GM23338 (cell line): Measurements from ENCODE around the gene ZSCAN21. TPM values are rescaled to one million over a fixed set of nuclear protein-coding genes. Genes with fewer than 3 reads are reported as not detected.
"Not testable (repeated sequence)": the region's sequence is repeated elsewhere in the genome, so short reads cannot be mapped to it uniquely, and the experiment has no call there.

Source experiments
- ATAC-seq: fragments of 200-7000 bp; cut with Tn5 transposase; 3 replicates; pipeline ENCODE4 v1.9.1; 2020
- DNase-seq: peaks from one replicate; pipeline ENCODE4 v3.0.0-alpha.2; 2015; ENCODE audit warnings: low spot score
- H2AFZ ChIP-seq: fragments of 200-600 bp; sonication (generic); 2 replicates; pipeline ENCODE4 v1.8.0; 2016; ENCODE audit warnings: antibody characterized with exemption, mild to moderate bottlenecking, moderate library complexity
- H3F3A ChIP-seq: fragments of 200-600 bp; sonication (generic); replicated peaks from 2 replicates; pipeline ENCODE4 v1.8.0; 2017; ENCODE audit warnings: antibody characterized with exemption, mixed run types, low read depth
- H3K27ac ChIP-seq: fragments of 200-600 bp; sonication (generic); 2 replicates; pipeline ENCODE4 v1.6.1; 2016; ENCODE audit warnings: low read depth
- H3K27me3 ChIP-seq: fragments of 200-600 bp; sonication (generic); 2 replicates; pipeline ENCODE4 v1.8.0; 2016; ENCODE audit warnings: mild to moderate bottlenecking, mixed run types, moderate library complexity; ENCODE audit not compliant: insufficient read depth
- H3K36me3 ChIP-seq: fragments of 200-600 bp; sonication (generic); 2 replicates; pipeline ENCODE4 v1.8.0; 2016; ENCODE audit warnings: mild to moderate bottlenecking; ENCODE audit not compliant: insufficient read depth
- H3K4me1 ChIP-seq: fragments of 200-600 bp; sonication (generic); 2 replicates; pipeline ENCODE4 v1.8.0; 2016; ENCODE audit warnings: mild to moderate bottlenecking, moderate library complexity; ENCODE audit not compliant: insufficient read depth
- H3K4me2 ChIP-seq: fragments of 200-600 bp; sonication (generic); 2 replicates; pipeline ENCODE4 v1.7.1; 2017; ENCODE audit warnings: mixed run types
- H3K4me3 ChIP-seq: fragments of 200-600 bp; sonication (generic); 2 replicates; pipeline ENCODE4 v1.6.1; 2016; ENCODE audit warnings: mixed run types
- H3K79me2 ChIP-seq: fragments of 200-600 bp; sonication (generic); replicated peaks from 2 replicates; pipeline ENCODE4 v1.8.0; 2017; ENCODE audit warnings: mild to moderate bottlenecking; ENCODE audit not compliant: insufficient read depth
- H3K9me2 ChIP-seq: fragments of 200-600 bp; sonication (generic); 2 replicates; pipeline ENCODE4 v1.8.0; 2017; ENCODE audit not compliant: insufficient read depth
- H4K20me1 ChIP-seq: fragments of 200-600 bp; sonication (generic); replicated peaks from 2 replicates; pipeline ENCODE4 v1.8.0; 2017; ENCODE audit warnings: mild to moderate bottlenecking; ENCODE audit not compliant: insufficient read depth
- H3K27ac Mint-ChIP-seq: 2 replicates; pipeline ENCODE4 v1.8.0; 2020; ENCODE audit warnings: inconsistent platforms, mild to moderate bottlenecking, moderate library complexity, mixed read lengths
- H3K27me3 Mint-ChIP-seq: 3 replicates; pipeline ENCODE4 v1.8.0; 2022; ENCODE audit warnings: low read depth, mild to moderate bottlenecking, moderate library complexity, mixed read lengths, inconsistent platforms; ENCODE audit not compliant: insufficient read depth, poor library complexity
- H3K36me3 Mint-ChIP-seq: 3 replicates; pipeline ENCODE4 v1.8.0; 2021; ENCODE audit warnings: low read depth, mild to moderate bottlenecking, inconsistent platforms, moderate library complexity, mixed read lengths
- H3K4me1 Mint-ChIP-seq: 3 replicates; pipeline ENCODE4 v1.8.0; 2020; ENCODE audit warnings: mild to moderate bottlenecking, inconsistent platforms, mixed read lengths
- H3K4me3 Mint-ChIP-seq: 3 replicates; pipeline ENCODE4 v1.8.0; 2021; ENCODE audit warnings: moderate library complexity, mild to moderate bottlenecking, inconsistent platforms, mixed read lengths
- H3K9me3 Mint-ChIP-seq: 3 replicates; pipeline ENCODE4 v1.8.0; 2020; ENCODE audit warnings: moderate library complexity, mild to moderate bottlenecking, inconsistent platforms, mixed read lengths
- CREB1 ChIP-seq: fragments of 250-450 bp; sonication (Bioruptor Pico); IDR thresholded peaks from 2 replicates; pipeline ENCODE4 v1.5.0; 2020; ENCODE audit warnings: low read depth, mild to moderate bottlenecking, moderate library complexity
- EZH2 ChIP-seq: fragments of 200-600 bp; sonication (generic); IDR thresholded peaks from one replicate; pipeline ENCODE4 v1.8.0; 2017; ENCODE audit warnings: antibody characterized with exemption, mild to moderate bottlenecking, low read depth; ENCODE audit not compliant: unreplicated experiment
- EZH2phosphoT487 ChIP-seq: fragments of 200-600 bp; sonication (generic); IDR thresholded peaks from one replicate; pipeline ENCODE4 v1.8.1; 2018; ENCODE audit warnings: antibody characterized with exemption; ENCODE audit not compliant: unreplicated experiment
- JUNB ChIP-seq: IDR thresholded peaks from one replicate; pipeline ENCODE4 v1.6.1; 2016; ENCODE audit warnings: antibody characterized with exemption; ENCODE audit not compliant: unreplicated experiment
- POLR2AphosphoS5 ChIP-seq: IDR thresholded peaks from 2 replicates; pipeline ENCODE4 v1.6.1; 2016; ENCODE audit warnings: antibody characterized with exemption, low read depth
- REST ChIP-seq: IDR thresholded peaks from one replicate; pipeline ENCODE4 v1.6.1; 2018; ENCODE audit warnings: antibody characterized with exemption; ENCODE audit not compliant: unreplicated experiment
- ZNF462 ChIP-seq: fragments of 250-450 bp; sonication (Bioruptor Pico); IDR thresholded peaks from 2 replicates; pipeline ENCODE4 v1.5.0; 2020; ENCODE audit warnings: mild to moderate bottlenecking, moderate library complexity
- polyA plus RNA-seq: library from polyadenylated mRNA; unstranded; fragments of >200 nt; fragmentation: Nextera tagmentation; extraction: Ambion mirVana; gene quantifications from 2 replicates; pipeline ENCODE4 v1.2.1, GENCODE V29; 2016
- total RNA-seq: library from RNA; depleted of rRNA; stranded (reverse); fragments of >200 nt; shearing (Covaris generic); gene quantifications from 2 replicates; pipeline ENCODE4 v1.2.3, GENCODE V29; 2014
- TF ChIP-seq, protein P1 (sequence below), 2 experiments: fragments of 200-600 bp in 1 of 2; sonication (generic) in 1 of 2; conservative IDR thresholded peaks; 2 replicates each; pipeline versions ENCODE4 v1.5.1 to v1.6.1; 2016 to 2017; ENCODE audit warnings: antibody characterized with exemption in 2 of 2, low read depth in 2 of 2, mild to moderate bottlenecking in 2 of 2, moderate library complexity in 1 of 2

The ZSCAN21 gene
- total and polyA plus RNA-seq, 2 experiments from 2014 or later, result 15.7 to 21.8 TPM

DNA sequence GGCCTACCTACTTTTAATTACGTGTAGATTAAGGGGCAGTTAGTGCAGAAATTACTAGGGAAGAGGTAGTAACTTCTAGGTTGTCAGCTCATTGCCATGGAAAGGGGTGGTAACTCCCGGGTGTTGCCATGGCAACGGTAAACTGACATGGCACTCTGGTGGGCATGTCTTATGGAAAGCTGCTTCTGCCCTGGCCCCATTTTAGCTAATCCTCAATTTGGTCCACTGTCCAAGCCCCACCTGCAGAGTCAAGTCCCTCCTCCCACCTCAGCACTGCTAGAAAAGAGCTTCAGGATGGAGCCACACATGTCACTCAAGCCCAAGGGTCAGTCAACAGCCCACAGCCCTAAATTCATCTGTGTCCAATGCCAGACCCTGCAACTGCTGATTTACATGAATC, 41.7 kb upstream of the ZSCAN21 start (continued):
- TF ChIP-seq ZNF462 (no peak), REST (no peak), CREB1 (CRISPR knock-in tag) (no peak)

GRCh38 chr7:100008525-100008924, 41.0 kb upstream of the ZSCAN21 start:
- Histone ChIP-seq H3F3A (no peaks in the 10 kb centered on the region), H3K4me2 (no peak overlapping the region), H3K36me3 (no peaks in the 10 kb centered on the region), H3K4me1 (peaks cover 6% of the 10 kb centered on the region; the same call in 1 of the 2 replicates), H3K79me2 (no peaks in the 10 kb centered on the region), H3K9me2 (no peaks in the 10 kb centered on the region), H3K27ac (no peak overlapping the region), H4K20me1 (no peaks in the 10 kb centered on the region), H3K4me3 (no peak overlapping the region), H2AFZ (no peak overlapping the region), H3K27me3 (no peaks in the 10 kb centered on the region)
- Mint-ChIP-seq H3K9me3 (no peaks in the 10 kb centered on the region), H3K4me1 (peaks cover 9% of the 10 kb centered on the region; the same call in 2 of the 3 replicates), H3K27me3 (peaks cover 9% of the 10 kb centered on the region), H3K27ac (no peak overlapping the region), H3K36me3 (peaks cover under 1% of the 10 kb centered on the region; the same call in 2 of the 3 replicates), H3K4me3 (no peak overlapping the region)
- ATAC-seq, result no peak
- no peak for DNase-seq
- TF ChIP-seq EZH2 (no peak), JUNB (no peak), CREB1 (CRISPR knock-in tag) (no peak), EZH2phosphoT487 (no peak), POLR2AphosphoS5 (no peak)
- TF ChIP-seq, protein P1, sequence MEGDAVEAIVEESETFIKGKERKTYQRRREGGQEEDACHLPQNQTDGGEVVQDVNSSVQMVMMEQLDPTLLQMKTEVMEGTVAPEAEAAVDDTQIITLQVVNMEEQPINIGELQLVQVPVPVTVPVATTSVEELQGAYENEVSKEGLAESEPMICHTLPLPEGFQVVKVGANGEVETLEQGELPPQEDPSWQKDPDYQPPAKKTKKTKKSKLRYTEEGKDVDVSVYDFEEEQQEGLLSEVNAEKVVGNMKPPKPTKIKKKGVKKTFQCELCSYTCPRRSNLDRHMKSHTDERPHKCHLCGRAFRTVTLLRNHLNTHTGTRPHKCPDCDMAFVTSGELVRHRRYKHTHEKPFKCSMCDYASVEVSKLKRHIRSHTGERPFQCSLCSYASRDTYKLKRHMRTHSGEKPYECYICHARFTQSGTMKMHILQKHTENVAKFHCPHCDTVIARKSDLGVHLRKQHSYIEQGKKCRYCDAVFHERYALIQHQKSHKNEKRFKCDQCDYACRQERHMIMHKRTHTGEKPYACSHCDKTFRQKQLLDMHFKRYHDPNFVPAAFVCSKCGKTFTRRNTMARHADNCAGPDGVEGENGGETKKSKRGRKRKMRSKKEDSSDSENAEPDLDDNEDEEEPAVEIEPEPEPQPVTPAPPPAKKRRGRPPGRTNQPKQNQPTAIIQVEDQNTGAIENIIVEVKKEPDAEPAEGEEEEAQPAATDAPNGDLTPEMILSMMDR (conservative IDR thresholded peaks at IDR 0.05; ENCODE audit: low read depth in 2 of 2), result no peak

DNA sequence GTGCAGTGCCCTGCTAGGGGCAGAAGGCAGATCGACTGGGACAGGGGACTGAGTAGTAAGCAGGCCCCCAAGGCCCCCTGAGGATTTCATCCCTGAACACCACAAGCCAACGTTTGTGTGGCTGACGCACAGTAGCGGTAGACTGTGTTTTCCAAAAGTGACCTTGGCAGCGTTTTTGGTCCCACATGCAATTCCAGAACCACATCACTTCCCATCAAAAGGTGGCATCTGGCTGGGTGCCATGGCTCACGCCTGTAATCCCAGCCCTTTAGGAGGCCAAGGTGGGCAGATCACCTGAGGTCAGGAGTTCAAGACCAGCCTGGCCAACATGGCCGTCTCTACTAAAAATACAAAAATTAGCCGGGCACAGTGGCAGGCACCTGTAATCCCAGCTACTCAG, 39.6 kb upstream of the ZSCAN21 start:
- H3K27me3 ChIP-seq, H3K36me3 ChIP-seq, H3K9me2 ChIP-seq, H3K27me3 Mint-ChIP-seq, H3K4me1 Mint-ChIP-seq, H3K4me2 ChIP-seq, H3K79me2 ChIP-seq, DNase-seq, H3K9me3 Mint-ChIP-seq, H3K4me3 ChIP-seq, ATAC-seq, H3F3A ChIP-seq, H2AFZ ChIP-seq, H3K4me1 ChIP-seq, H3K27ac Mint-ChIP-seq, H4K20me1 ChIP-seq, H3K4me3 Mint-ChIP-seq, H3K36me3 Mint-ChIP-seq, H3K27ac ChIP-seq: not testable (repeated sequence)
